ENCODE data around the gene GRM7.

The GRM7 gene

DNA sequence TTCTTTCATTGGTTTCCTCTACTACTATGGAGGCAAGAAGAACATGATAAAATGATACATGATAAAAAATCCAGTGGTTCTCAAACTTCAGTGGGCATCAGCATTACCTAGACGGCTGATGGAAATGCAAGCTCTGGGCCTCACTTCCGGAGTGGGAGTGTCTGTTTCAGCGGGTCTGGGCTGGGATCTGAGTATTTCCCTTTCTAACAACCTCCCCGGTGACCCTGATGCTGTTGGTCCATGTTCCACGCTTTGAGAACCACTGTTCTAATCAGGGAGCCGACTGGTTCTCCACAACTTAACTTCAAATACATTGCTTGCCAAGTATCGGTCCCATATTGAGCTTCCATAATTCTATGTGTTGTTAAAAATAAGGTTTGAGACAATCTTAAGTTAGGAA lies 928.4 kb downstream of the GRM7 start:
- DNase-seq (ENCODE audit: low read depth in 2 of 2) = no peak

DNA sequence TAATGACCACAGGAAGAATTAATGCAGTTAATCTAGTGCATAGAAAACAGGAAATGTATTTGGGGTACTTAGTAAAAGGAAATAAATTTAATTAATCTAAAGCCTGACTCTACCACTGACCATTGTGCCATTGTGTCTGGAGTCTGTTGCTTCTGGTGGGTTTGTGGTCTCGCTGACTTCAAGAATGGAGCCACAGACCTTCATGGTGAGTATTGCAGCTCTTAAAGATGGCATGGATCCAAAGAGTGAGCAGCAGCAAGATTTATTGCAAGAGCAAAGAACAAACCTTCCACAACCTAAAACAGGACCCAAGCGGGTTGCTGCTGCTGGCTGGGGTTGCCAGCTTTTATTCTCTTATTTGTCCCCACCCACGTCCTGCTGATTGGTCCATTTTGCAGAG lies 929.2 kb downstream of the GRM7 start:
- no peak for DNase-seq (ENCODE audit: low read depth in 2 of 2)
